Kidney epithelial cell (primary cell): ENCODE results near the gene CD300C. TPM values are rescaled to one million over a fixed set of nuclear protein-coding genes. Genes with fewer than 3 reads are reported as not detected.

Experiments used
- DNase-seq: peaks from one replicate; pipeline ENCODE4 v3.0.0-alpha.2; 2010; ENCODE audit warnings: low read depth
- H3K27me3 ChIP-seq: 2 replicates; pipeline ENCODE4 v1.6.0; 2011; ENCODE audit warnings: low read length; ENCODE audit not compliant: control insufficient read depth, insufficient read depth
- H3K36me3 ChIP-seq: 2 replicates; pipeline ENCODE4 v1.5.1; 2011; ENCODE audit warnings: low read length; ENCODE audit not compliant: control insufficient read depth, insufficient read depth
- H3K4me3 ChIP-seq: 2 replicates; pipeline ENCODE4 v1.5.1; 2011; ENCODE audit warnings: low read depth, mild to moderate bottlenecking, control low read depth, low read length
- total RNA-seq: library from RNA; depleted of rRNA; stranded (reverse); fragments of >200 nt; gene quantifications from 2 replicates; pipeline ENCODE4 v1.2.3, GENCODE V29; 2015
- TF ChIP-seq, protein P1 (sequence below): IDR thresholded peaks from 2 replicates; pipeline ENCODE4 v1.5.1; 2011; ENCODE audit warnings: mild to moderate bottlenecking, moderate library complexity, low read length, control low read depth, inconsistent platforms; ENCODE audit not compliant: insufficient read depth, poor library complexity, severe bottlenecking

CD300C gene
- total RNA-seq, 1 donor from 2014 or later, result not detected

DNA sequence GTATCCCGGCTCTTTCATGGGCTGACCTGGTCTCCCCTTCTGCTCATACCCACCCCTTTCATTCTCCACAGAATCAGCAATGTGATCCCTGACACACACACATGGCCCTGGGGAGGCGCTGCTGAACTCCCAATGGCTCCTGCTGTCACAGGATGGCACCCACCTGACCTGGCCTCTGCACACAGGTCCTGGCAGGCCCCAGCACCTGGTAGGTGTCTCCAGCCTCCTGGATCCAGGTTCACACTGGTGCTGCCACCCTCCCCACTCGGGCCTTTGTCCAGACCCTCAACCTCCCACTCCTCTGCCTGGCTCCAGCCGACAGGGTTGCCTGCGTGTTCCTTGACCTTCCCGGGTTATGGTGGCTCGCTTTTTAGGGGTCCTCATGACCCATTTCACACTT, 1.3 kb upstream of the CD300C start:
- no peaks in the 10 kb centered on the region for H3K36me3 ChIP-seq
- no peak for DNase-seq
- H3K27me3 ChIP-seq, result no peaks in the 10 kb centered on the region
- TF ChIP-seq, protein P1, sequence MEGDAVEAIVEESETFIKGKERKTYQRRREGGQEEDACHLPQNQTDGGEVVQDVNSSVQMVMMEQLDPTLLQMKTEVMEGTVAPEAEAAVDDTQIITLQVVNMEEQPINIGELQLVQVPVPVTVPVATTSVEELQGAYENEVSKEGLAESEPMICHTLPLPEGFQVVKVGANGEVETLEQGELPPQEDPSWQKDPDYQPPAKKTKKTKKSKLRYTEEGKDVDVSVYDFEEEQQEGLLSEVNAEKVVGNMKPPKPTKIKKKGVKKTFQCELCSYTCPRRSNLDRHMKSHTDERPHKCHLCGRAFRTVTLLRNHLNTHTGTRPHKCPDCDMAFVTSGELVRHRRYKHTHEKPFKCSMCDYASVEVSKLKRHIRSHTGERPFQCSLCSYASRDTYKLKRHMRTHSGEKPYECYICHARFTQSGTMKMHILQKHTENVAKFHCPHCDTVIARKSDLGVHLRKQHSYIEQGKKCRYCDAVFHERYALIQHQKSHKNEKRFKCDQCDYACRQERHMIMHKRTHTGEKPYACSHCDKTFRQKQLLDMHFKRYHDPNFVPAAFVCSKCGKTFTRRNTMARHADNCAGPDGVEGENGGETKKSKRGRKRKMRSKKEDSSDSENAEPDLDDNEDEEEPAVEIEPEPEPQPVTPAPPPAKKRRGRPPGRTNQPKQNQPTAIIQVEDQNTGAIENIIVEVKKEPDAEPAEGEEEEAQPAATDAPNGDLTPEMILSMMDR, result no peak
- H3K4me3 ChIP-seq, result no peak overlapping the region

DNA sequence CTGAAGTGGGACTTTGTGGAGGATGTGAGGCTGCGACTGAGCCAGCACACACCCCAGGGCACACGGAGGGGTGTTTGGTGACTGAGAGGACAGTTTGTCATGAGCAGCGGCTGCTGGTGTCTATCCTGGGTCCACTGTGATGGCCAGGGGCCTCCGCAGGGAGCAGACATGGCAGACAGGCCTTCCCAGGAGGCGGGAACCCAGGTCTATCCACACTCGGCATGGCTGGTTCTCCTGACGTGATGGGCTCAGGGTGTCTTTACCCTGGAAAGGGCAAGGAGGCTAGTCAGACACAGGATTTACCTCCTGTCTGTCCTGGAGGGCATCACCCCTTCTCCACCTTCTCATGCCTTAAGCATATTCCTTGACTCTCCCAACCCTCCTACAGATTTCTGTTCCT, 671 bp upstream of the CD300C start:
- no peaks in the 10 kb centered on the region for H3K27me3 ChIP-seq
- no peak overlapping the region for H3K4me3 ChIP-seq
- H3K36me3 ChIP-seq, result no peaks in the 10 kb centered on the region
- TF ChIP-seq, protein P1, result no peak
- no peak for DNase-seq

DNA sequence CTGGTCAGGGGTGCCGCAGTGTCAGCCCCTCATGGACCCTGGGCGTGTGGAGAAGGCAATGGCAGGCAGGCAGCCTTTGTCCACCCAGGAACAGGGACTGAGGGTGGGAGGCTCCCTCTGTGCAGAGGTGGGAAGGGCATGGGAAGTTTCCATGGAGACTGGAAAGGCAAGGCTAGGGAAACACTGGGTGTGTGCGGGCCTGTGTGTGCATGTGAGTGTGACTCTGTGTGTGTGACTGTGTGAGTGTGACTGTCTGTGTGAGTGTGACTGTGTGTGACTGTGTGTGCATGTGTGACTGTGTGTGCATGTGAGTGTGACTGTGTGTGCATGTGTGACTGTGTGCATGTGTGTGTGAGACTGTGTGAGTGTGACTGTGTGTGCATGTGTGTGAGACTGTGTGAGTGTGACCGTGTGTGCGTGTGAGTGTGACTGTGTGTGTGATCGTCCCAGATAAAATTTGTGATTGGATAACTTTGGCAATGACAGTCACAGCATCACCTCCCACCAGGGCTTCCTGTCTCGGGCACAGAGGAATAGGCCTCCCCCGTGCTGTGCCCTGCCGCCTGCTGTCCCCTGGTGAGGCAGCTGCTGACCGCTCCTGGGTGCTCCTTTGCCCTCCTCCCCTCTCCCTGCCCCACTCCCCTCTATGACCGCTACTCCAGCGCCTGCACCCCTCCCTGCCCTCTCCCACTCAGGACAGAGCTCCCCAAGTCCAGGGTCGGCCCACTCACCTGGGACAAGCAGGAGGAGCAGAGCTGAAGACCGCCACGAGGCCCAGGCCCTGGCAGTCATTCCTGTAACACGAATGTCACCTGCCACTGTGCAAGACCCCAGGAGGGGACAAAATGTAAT, 698 bp downstream of the CD300C start:
- TF ChIP-seq, protein P1, result no peak

DNA sequence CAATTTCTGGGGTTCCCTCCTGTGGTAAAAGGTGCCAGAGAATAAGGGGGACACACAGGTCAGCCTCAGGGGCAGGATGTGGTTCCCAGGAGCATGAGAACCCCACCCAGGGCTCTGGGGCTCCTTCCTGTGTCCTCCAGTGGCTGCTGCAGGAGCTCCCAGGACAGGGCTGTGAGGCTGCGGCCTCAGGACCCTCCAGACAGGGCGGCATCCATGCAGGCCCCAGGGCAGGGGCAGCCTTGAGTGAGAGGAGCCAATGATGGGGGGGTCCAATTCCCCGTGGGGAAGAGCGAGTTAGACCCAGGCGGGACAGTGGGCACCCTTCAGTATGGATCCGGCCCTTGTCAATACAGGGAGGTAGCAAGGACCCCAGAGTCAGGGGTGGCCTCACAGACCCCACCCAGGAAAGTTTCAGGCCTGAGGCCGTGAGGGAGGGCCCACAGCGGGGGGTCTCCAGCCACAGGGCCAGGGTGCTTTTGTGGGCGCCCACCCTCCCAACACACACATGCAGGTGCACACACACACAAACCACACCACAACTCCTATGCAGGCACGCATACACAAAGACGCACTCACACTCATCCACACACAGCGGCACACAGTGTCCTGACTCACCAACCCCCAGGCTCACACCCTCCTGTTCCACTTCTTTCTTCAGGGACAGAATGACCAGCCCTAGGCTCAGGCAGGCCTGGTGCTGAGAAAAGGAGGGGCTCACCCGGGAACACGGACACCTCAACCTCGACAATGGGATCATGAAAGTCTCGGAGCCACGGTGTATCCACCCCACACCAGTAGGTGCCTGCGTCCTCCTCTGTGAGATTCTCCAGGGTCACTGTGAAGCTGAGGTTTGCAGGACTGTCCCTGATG, 1.8 kb downstream of the CD300C start:
- TF ChIP-seq, protein P1, result no peak
- H3K27me3 ChIP-seq, result no peaks in the 10 kb centered on the region
- DNase-seq, result no peak
- no peaks in the 10 kb centered on the region for H3K36me3 ChIP-seq
- no peak overlapping the region for H3K4me3 ChIP-seq

More for the DNA sequence above, 698 bp downstream of the CD300C start:
- no peak overlapping the region for H3K4me3 ChIP-seq
- H3K36me3 ChIP-seq, result no peaks in the 10 kb centered on the region
- H3K27me3 ChIP-seq, result no peaks in the 10 kb centered on the region
- no peak for DNase-seq

DNA sequence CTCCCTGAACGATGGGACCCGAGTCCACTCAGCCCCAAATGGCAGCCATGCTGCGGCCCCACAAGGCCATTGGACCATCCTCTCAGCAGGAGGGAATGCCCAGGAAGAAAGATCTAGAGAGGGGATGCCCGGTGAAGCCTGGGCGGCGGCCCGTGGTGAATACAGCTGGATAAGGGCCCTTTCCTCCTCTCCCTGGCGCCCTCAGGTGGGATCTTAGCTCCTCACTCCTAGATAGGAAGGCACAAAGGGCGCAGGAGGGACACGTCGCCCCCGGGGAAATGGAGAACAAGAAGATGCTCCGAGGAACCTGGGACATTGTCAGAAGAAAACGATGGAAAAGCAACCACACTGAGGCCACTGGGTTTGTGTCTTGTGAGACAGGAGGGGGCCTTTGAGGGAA, 2.5 kb downstream of the CD300C start:
- TF ChIP-seq, protein P1, result no peak
- no peak for DNase-seq
- H3K36me3 ChIP-seq, result no peaks in the 10 kb centered on the region
- H3K4me3 ChIP-seq, result no peak overlapping the region
- no peaks in the 10 kb centered on the region for H3K27me3 ChIP-seq
